ENCODE measurements around the gene PARVG.

DNA sequence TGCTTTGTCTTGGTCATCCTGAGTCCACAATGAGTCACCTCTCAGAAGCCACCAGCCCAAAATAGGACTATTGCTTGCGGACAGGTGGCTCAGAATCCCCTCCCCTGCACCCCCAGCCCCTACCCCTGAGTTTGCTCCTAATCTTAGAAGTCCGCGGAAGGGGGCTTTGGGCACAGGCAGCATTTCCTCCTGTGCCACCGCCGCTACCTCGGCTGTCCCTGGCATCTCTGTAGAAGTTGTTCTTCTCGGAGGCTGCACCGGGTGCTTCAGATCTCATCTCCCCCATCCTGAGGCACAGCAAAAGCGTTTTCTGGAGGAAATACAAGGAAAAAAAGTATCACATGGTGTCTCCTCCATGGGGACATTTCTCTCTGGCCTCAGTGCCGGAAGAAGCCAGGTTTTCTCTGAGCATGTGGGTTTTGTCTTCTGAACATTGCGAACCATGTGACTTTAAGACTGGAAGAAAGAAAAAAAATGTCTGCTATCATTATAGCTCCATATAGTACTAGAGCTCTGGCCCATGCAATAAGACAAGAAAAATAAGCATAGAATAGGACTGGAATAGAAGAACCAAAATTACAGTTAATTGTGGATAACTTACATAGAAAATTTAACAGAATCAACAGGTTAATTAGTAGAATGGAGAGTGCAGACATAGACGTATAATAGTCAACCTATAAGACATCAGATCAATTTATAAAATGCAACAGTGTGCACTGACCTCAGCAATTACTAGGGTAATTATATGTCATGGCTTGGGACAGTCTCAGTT lies 68.8 kb downstream of the PARVG start:
- TF ChIP-seq, protein P1, sequence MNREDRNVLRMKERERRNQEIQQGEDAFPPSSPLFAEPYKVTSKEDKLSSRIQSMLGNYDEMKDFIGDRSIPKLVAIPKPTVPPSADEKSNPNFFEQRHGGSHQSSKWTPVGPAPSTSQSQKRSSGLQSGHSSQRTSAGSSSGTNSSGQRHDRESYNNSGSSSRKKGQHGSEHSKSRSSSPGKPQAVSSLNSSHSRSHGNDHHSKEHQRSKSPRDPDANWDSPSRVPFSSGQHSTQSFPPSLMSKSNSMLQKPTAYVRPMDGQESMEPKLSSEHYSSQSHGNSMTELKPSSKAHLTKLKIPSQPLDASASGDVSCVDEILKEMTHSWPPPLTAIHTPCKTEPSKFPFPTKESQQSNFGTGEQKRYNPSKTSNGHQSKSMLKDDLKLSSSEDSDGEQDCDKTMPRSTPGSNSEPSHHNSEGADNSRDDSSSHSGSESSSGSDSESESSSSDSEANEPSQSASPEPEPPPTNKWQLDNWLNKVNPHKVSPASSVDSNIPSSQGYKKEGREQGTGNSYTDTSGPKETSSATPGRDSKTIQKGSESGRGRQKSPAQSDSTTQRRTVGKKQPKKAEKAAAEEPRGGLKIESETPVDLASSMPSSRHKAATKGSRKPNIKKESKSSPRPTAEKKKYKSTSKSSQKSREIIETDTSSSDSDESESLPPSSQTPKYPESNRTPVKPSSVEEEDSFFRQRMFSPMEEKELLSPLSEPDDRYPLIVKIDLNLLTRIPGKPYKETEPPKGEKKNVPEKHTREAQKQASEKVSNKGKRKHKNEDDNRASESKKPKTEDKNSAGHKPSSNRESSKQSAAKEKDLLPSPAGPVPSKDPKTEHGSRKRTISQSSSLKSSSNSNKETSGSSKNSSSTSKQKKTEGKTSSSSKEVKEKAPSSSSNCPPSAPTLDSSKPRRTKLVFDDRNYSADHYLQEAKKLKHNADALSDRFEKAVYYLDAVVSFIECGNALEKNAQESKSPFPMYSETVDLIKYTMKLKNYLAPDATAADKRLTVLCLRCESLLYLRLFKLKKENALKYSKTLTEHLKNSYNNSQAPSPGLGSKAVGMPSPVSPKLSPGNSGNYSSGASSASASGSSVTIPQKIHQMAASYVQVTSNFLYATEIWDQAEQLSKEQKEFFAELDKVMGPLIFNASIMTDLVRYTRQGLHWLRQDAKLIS (CRISPR knock-in tag; IDR thresholded peaks at IDR 0.05) = no peak
- TF ChIP-seq HNRNPL (IDR thresholded peaks at IDR 0.05; ENCODE audit: low read depth, low read length) (no peak), CEBPB (tag; IDR thresholded peaks at IDR 0.05) (no peak), SIN3A (IDR thresholded peaks at IDR 0.05; ENCODE audit: borderline replicate concordance in 2 of 2, control insufficient read depth in 1 of 2, low read depth in 2 of 2, low read length in 2 of 2) (no peak), EZH2 (IDR thresholded peaks at IDR 0.05; ENCODE audit: borderline replicate concordance, low read depth, low read length) (no peak), ZNF232 (CRISPR knock-in tag; IDR thresholded peaks at IDR 0.05) (no peak), ZKSCAN1 (IDR thresholded peaks at IDR 0.05; ENCODE audit: low read depth, low read length) (no peak), CAMTA2 (CRISPR knock-in tag; conservative IDR thresholded peaks at IDR 0.05) (no peak), CREBBP (IDR thresholded peaks at IDR 0.05; ENCODE audit: low read depth, low read length) (no peak), RFX5 (IDR thresholded peaks at IDR 0.05; ENCODE audit: low read depth, low read length) (no peak)
- TF ChIP-seq, protein P2, sequence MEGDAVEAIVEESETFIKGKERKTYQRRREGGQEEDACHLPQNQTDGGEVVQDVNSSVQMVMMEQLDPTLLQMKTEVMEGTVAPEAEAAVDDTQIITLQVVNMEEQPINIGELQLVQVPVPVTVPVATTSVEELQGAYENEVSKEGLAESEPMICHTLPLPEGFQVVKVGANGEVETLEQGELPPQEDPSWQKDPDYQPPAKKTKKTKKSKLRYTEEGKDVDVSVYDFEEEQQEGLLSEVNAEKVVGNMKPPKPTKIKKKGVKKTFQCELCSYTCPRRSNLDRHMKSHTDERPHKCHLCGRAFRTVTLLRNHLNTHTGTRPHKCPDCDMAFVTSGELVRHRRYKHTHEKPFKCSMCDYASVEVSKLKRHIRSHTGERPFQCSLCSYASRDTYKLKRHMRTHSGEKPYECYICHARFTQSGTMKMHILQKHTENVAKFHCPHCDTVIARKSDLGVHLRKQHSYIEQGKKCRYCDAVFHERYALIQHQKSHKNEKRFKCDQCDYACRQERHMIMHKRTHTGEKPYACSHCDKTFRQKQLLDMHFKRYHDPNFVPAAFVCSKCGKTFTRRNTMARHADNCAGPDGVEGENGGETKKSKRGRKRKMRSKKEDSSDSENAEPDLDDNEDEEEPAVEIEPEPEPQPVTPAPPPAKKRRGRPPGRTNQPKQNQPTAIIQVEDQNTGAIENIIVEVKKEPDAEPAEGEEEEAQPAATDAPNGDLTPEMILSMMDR (IDR thresholded peaks at IDR 0.05 in 2 of 3, conservative IDR thresholded peaks at IDR 0.05 in 1 of 3; ENCODE audit: insufficient read depth in 2 of 3, low read depth in 1 of 3, low read length in 3 of 3) = no peak

Data from K562 (cell line).